K562 (cell line): ENCODE measurements around the gene ATP8B2. TPM values are rescaled to one million over a fixed set of nuclear protein-coding genes. Genes with fewer than 3 reads are reported as not detected.
A peak's percentile ranks its signal among the peaks of the same experiment; 100 is the strongest.

ENCODE experiments used
- ATAC-seq: fragments of 200-7000 bp; cut with Tn5 transposase; 3 replicates; pipeline ENCODE4 v1.9.1; 2020; ENCODE audit warnings: moderate library complexity
- BruUV-seq: library from RNA; stranded (reverse); fragments of 400-500 nt; replicated peaks from 2 replicates; lab custom pipeline; 2021; lab: Mats Ljungman, UMichigan
- CTCF ChIA-PET: fragments of 300-600 bp; formaldehyde crosslinking; extraction: SDS; loops from one replicate; lab custom pipeline; 2021; ENCODE audit warnings: low intra/inter-chr PET ratio; lab: Yijun Ruan, JAX
- POLR2A ChIA-PET: fragments of 300-600, 350-650 bp; sonication (Branson Sonifier 250); formaldehyde crosslinking; extraction: SDS; loops from one replicate; lab custom pipeline; 2021; ENCODE audit warnings: antibody characterized with exemption, inconsistent platforms; lab: Yijun Ruan, JAX
- DNase-seq, 4 experiments: peaks; one replicate each; pipeline versions ENCODE4 v3.0.0 to v3.0.0-alpha.2; 2011 to 2018; ENCODE audit warnings: low spot score in 3 of 4, mixed read lengths in 3 of 4; ENCODE audit errors: extremely low read depth in 1 of 4
- FAIRE-seq: peaks from 2 replicates; lab custom pipeline; 2011; peaks lifted over from hg19 to GRCh38; lab: Jason Lieb, UNC
- H2AFZ ChIP-seq: 2 replicates; pipeline ENCODE4 v1.6.0; 2011; ENCODE audit warnings: low read depth, low read length, control low read depth, inconsistent platforms
- H3K27ac ChIP-seq: fragments of 200-600 bp; 3 replicates; pipeline ENCODE4 v1.8.0; 2011; ENCODE audit warnings: low read depth, mild to moderate bottlenecking, control low read depth, inconsistent platforms, low read length, moderate library complexity, mixed read lengths; ENCODE audit errors: extremely low read depth
- H3K27me3 ChIP-seq, 2 experiments: fragments of 300-600 bp in 1 of 2; 2 replicates in 1 of 2; 3 replicates in 1 of 2; pipeline versions ENCODE4 v1.6.0 to v1.8.0; 2011; ENCODE audit warnings: inconsistent platforms in 2 of 2, low read length in 2 of 2, mild to moderate bottlenecking in 1 of 2, mixed read lengths in 1 of 2, moderate library complexity in 1 of 2; ENCODE audit not compliant: control insufficient read depth in 2 of 2, insufficient read depth in 2 of 2
- H3K36me3 ChIP-seq: fragments of 300-600 bp; 3 replicates; pipeline ENCODE4 v1.8.0; 2011; ENCODE audit warnings: mild to moderate bottlenecking, low read length, inconsistent platforms; ENCODE audit not compliant: control insufficient read depth, insufficient read depth
- H3K4me1 ChIP-seq, 2 experiments: fragments of 200-600 bp in 1 of 2; replicated peaks in 1 of 2; 2 replicates in 1 of 2; 3 replicates in 1 of 2; pipeline versions ENCODE4 v1.5.1 to v1.8.0; 2011; ENCODE audit warnings: inconsistent platforms in 2 of 2, low read length in 2 of 2, mild to moderate bottlenecking in 1 of 2, mixed read lengths in 1 of 2, moderate library complexity in 1 of 2; ENCODE audit not compliant: control insufficient read depth in 2 of 2, insufficient read depth in 2 of 2
- H3K4me2 ChIP-seq: 2 replicates; pipeline ENCODE4 v1.6.1; 2011; ENCODE audit warnings: low read length, control low read depth, inconsistent platforms, mixed read lengths; ENCODE audit not compliant: insufficient read depth
- H3K4me3 ChIP-seq: fragments of 200-600 bp; sonication (generic), shearing (Covaris generic); 2 replicates; pipeline ENCODE4 v1.5.1; 2016; ENCODE audit warnings: control low read depth, inconsistent platforms
- H3K79me2 ChIP-seq: fragments of 200-600 bp; 3 replicates; pipeline ENCODE4 v1.8.0; 2011; ENCODE audit warnings: low read length, inconsistent platforms; ENCODE audit not compliant: control insufficient read depth, insufficient read depth
- H3K9ac ChIP-seq, 2 experiments: 2 replicates each; pipeline versions ENCODE4 v1.6.0 to v1.6.1; 2011; ENCODE audit warnings: low read depth in 2 of 2, low read length in 2 of 2, control low read depth in 1 of 2, inconsistent platforms in 1 of 2, mild to moderate bottlenecking in 1 of 2, mixed read lengths in 1 of 2; ENCODE audit not compliant: insufficient read depth in 1 of 2
- H3K9me1 ChIP-seq: one replicate; pipeline ENCODE4 v1.6.0; 2011; ENCODE audit warnings: inconsistent platforms, mild to moderate bottlenecking, low read length, moderate library complexity; ENCODE audit not compliant: control insufficient read depth, insufficient read depth
- H3K9me3 ChIP-seq: replicated peaks from 2 replicates; pipeline ENCODE4 v1.5.1; 2011; ENCODE audit warnings: low read depth, low read length, inconsistent platforms; ENCODE audit not compliant: control insufficient read depth, insufficient read depth
- H4K20me1 ChIP-seq: replicated peaks from 2 replicates; pipeline ENCODE4 v1.6.1; 2011; ENCODE audit warnings: low read length, inconsistent platforms, mixed read lengths; ENCODE audit not compliant: control insufficient read depth, insufficient read depth
- BACH1 ChIP-seq: fragments of 200-800 bp; sonication (Bioruptor generic); IDR thresholded peaks from 2 replicates; pipeline ENCODE4 v1.6.1; 2016; ENCODE audit warnings: missing genetic modification characterization, missing compliant biosample characterization
- HDAC2 ChIP-seq: fragments of 450-650 bp; IDR thresholded peaks from 2 replicates; pipeline ENCODE4 v1.6.1; 2016; ENCODE audit warnings: mild to moderate bottlenecking
- HMBOX1 ChIP-seq: sonication (generic); IDR thresholded peaks from 2 replicates; pipeline ENCODE4 v1.6.1; 2016
- MCM3 ChIP-seq: fragments of 450-650 bp; IDR thresholded peaks from 2 replicates; pipeline ENCODE4 v1.6.1; 2016
- STAT5A ChIP-seq: IDR thresholded peaks from 2 replicates; pipeline ENCODE4 v1.6.1; 2012; ENCODE audit warnings: low read length, inconsistent platforms, borderline replicate concordance
- WGBS: fragments of 100-300 bp; shearing (Covaris generic); methylation state at CpG from one replicate; pipeline ENCODE4 v1.1.6; 2016; ENCODE audit warnings: low coverage, mixed read lengths; ENCODE audit not compliant: insufficient coverage; ENCODE audit errors: missing lambda C conversion rate; 5-methylcytosine and 5-hydroxymethylcytosine counted together
- in situ Hi-C: fragments of 300-500 bp; cut with MboI; formaldehyde crosslinking; loops from 4 replicates; pipeline ENCODE4 v1.15.0; 2018; ENCODE audit warnings: inconsistent platforms, mixed read lengths
- intact Hi-C: fragments of 100-400 bp; cut with micrococcal nuclease; formaldehyde crosslinking; loops from 2 replicates; pipeline ENCODE4 v1.14.2; 2022
- polyA plus RNA-seq, 8 experiments: library from polyadenylated mRNA; depleted of rRNA in 4 of 8; stranded (reverse) in 5 of 8; unstranded in 3 of 8; fragments of >200 nt; fragmentation: Nextera tagmentation in 2 of 8; fragmentation: Illumina TruSeq in 1 of 8; extraction: Ambion mirVana in 2 of 8; extraction: Trizol in 1 of 8; gene quantifications; 2 replicates each; pipeline versions ENCODE4 v1.2.1 to v1.2.3, GENCODE V29; 2011 to 2014; ENCODE audit warnings: inconsistent platforms in 1 of 8, missing spikeins in 1 of 8
- total RNA-seq, 7 experiments: library from RNA; depleted of rRNA in 6 of 7; stranded (reverse); fragments of >200 nt in 6 of 7; fragmentation: Illumina TruSeq in 2 of 7; extraction: Trizol in 2 of 7; gene quantifications; 2 replicates each; pipeline versions ENCODE4 v1.2.1 to v1.2.3, GENCODE V29; 2011 to 2021; ENCODE audit warnings: low replicate concordance in 1 of 7

ATP8B2 gene
- total and polyA plus RNA-seq, 9 of the 15 experiments (the other 6 are each of a cell fraction or from before 2014, with no cell fraction given), result 0.27 to 33.2 (median 18.4) TPM

DNA sequence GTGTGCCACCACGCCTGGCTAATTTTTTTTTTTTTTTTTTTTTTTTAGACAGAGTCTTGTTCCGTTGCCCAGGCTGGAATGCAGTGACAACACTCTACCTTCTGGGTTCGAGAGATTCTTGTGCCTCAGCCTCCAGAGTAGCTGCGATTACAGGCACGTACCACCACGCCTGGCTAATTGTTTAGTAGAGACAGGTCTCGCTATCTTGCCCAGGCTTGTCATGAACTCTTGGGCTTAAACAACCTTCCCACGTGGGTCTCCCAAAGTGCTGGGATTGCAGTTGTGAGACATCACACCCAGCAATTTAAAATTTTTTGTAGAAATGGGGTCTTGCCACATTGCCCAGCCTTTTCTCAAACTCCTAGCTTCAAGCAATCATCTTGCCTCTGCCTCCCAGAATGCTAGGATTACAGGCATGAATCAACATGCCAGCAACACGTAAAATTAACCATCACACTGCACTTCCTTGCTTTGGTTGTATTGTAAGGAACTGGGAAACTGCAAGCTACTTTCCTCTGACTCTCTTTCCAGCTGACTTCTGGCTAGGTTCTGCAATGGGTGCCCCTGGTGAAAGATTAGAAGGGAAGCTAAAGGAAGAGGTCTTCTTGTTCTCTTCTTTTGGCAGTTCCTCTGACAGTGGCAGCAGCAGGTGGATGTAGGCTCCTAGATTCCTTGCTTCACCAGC, 65.9 kb downstream of the ATP8B2 start (continued):
- TF ChIP-seq HDAC2 (no peak), MCM3 (no peak)

DNA sequence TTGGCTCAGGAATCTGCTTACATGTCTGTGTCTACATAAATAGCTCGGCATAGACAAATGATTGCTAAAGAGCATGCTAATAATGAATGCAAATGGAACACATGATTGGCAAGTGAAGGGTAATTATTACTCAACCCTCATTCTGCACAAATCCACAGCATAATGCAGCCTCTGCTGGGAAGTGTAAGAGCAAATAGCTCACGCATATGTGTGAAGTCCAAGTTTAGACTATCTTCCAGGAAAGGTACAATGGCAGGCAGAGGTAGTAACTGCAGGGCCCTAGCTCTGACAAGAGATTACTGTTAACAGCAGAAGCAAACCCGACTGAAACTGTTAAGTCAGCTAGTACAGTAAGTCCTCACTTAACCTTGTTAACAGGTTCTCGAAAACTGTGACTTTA, 72.8 kb downstream of the ATP8B2 start:
- TF ChIP-seq STAT5A (no peak), BACH1 (tag) (no peak), HMBOX1 (0 out of 2 replicates have a peak, but pooled peaks have one; percentile 49)
- Histone ChIP-seq H3K4me2 (no peak overlapping the region), H3K27ac (no peak overlapping the region), H3K4me3 (no peak overlapping the region), H3K27me3 (0 out of 5 replicates have a peak, but pooled peaks cover 0 to under 1% of the 10 kb centered on the region in 2 experiments), H3K36me3 (no peaks in the 10 kb centered on the region), H2AFZ (no peak overlapping the region; the same call in 1 of the 2 replicates), H4K20me1 (no peaks in the 10 kb centered on the region), H3K9me3 (no peaks in the 10 kb centered on the region; the same call in 1 of the 2 replicates), H3K4me1 (no peaks in the 10 kb centered on the region; a peak in 1 of 5 replicates), H3K9ac (no peak overlapping the region), H3K79me2 (no peaks in the 10 kb centered on the region), H3K9me1 (no peaks in the 10 kb centered on the region)
- 35% methylated on average over 4 of the region's 4 CpGs for WGBS
- intact Hi-C loops (no loop called here), in situ Hi-C loops (no loop called here)
- BruUV-seq, result no TSS peak
- no peak for ATAC-seq
- peak; percentile 56 for FAIRE-seq
- no peak for DNase-seq
- CTCF ChIA-PET, result no interaction called here
- POLR2A ChIA-PET, result interaction anchor here (1.2 kb wide), 1 partner anchor 11 kb away, joined by 4 read pairs; no protein-coding TSS in a partner anchor
